Mucosa of gallbladder (tissue), 1 donor: Measurements from ENCODE around the gene MYO18B. TPM values are rescaled to one million over a fixed set of nuclear protein-coding genes. Genes with fewer than 3 reads are reported as not detected.
"Not testable (repeated sequence)": the region's sequence is repeated elsewhere in the genome, so short reads cannot be mapped to it uniquely, and the experiment has no call there.

Source experiments
- DNase-seq: peaks from one replicate; pipeline ENCODE4 v3.0.0-alpha.2; 2020; ENCODE audit warnings: low spot score
- total RNA-seq: library from RNA; stranded (reverse); gene quantifications from one replicate; pipeline ENCODE4 v1.2.1, GENCODE V29; 2021
- donor health status: DM: no; HTN: no; CAD: no.

The MYO18B gene
- total RNA-seq, 1 donor from 2014 or later: 0.06 TPM

GRCh38 chr22:25942856-25943411 is 200.9 kb downstream of the MYO18B start:
- DNase-seq: no peak

GRCh38 chr22:25950111-25950510 is 208.1 kb downstream of the MYO18B start:
- DNase-seq: no peak

- no peak for DNase-seq
These were observed 211.3 kb downstream of the MYO18B start for GRCh38 chr22:25953276-25953675.

GRCh38 chr22:25953919-25954318 is 211.9 kb downstream of the MYO18B start:
- peak; percentile 14 for DNase-seq

- no peak for DNase-seq
These were observed 213.3 kb downstream of the MYO18B start for GRCh38 chr22:25955323-25955722.

- DNase-seq: no peak
These were observed 214.8 kb downstream of the MYO18B start for GRCh38 chr22:25956801-25957200.

GRCh38 chr22:25959818-25960774 is 218.1 kb downstream of the MYO18B start:
- DNase-seq: no peak

- no peak for DNase-seq
These were observed 219.7 kb downstream of the MYO18B start for GRCh38 chr22:25961699-25962098.

GRCh38 chr22:25962711-25963110 is 220.7 kb downstream of the MYO18B start:
- DNase-seq: no peak

GRCh38 chr22:25964961-25965730 is 223.2 kb downstream of the MYO18B start:
- DNase-seq: no peak

GRCh38 chr22:25966448-25966913 is 224.5 kb downstream of the MYO18B start:
- no peak for DNase-seq

- DNase-seq: no peak
These were observed 227.3 kb downstream of the MYO18B start for GRCh38 chr22:25969286-25969685.

- no peak for DNase-seq
These were observed 227.9 kb downstream of the MYO18B start for GRCh38 chr22:25969901-25970300.

GRCh38 chr22:25970374-25970911 is 228.5 kb downstream of the MYO18B start:
- DNase-seq: no peak

- DNase-seq: no peak
These were observed 229.2 kb downstream of the MYO18B start for GRCh38 chr22:25970999-25971811.

GRCh38 chr22:25972397-25972796 is 230.4 kb downstream of the MYO18B start:
- DNase-seq: no peak

GRCh38 chr22:25976356-25976755 is 234.4 kb downstream of the MYO18B start:
- no peak for DNase-seq

GRCh38 chr22:25979968-25980367 is 238.0 kb downstream of the MYO18B start:
- DNase-seq: no peak

GRCh38 chr22:25984911-25985310 is 242.9 kb downstream of the MYO18B start:
- not testable (repeated sequence) for DNase-seq

- DNase-seq: no peak
These were observed 246.0 kb downstream of the MYO18B start for GRCh38 chr22:25987948-25988347.

- DNase-seq: no peak
These were observed 249.0 kb downstream of the MYO18B start for GRCh38 chr22:25990940-25991339.
